ENCODE results near the gene GRM5. TPM values are rescaled to one million over a fixed set of nuclear protein-coding genes. Genes with fewer than 3 reads are reported as not detected.
A peak's percentile ranks its signal among the peaks of the same experiment; 100 is the strongest.

Gene GRM5
- total RNA-seq, 1 donor from 2014 or later, result 0.13 TPM

DNA sequence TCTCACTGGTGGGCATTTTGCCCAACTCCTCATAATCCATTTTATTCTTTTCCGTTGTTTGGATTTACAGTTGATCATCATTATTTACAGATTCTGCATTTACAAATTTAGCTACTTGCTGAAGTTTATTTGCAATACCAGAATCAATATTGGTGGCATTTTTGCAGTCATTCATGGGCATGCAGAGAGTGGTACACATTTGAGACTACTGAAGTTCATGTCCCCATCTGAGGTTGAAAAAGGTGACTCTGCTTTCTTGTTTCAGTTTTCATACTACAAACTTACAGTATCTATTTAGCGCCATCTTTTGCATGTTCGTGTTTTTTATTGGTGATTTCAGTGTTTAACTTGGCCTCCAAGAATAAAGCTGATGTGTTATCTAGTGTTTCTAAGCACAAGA is 409.5 kb downstream of the GRM5 start:
- intact Hi-C loops (cut with DNase I), result no loop called here
- DNase-seq (no peak), ATAC-seq (ENCODE audit: poor library complexity) (no peak)

GRCh38 chr11:88655656-88656055 is 410.1 kb downstream of the GRM5 start:
- DNase-seq (no peak), ATAC-seq (ENCODE audit: poor library complexity) (no peak)
- intact Hi-C loops (cut with DNase I), result no loop called here

DNA sequence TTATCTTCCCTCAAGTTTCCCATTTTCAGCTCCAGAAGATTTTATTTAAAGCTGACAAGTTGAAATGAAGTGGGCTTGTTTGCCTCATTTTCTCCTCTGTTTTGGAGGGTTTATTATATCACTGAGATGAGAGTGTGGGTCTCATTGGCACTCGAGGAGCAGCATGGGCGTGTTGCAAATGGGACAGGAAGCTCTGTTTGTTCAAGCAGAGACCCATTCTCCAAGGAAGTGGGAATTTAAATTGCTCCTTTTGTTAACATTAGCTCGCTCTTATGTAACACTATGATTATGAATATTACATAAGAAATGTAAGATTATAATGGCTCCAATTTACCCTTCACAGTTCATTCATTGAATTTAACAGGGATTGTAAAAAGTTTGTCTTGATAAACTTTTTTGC is 410.6 kb downstream of the GRM5 start:
- intact Hi-C loops (cut with DNase I), result no loop called here
- ATAC-seq (ENCODE audit: poor library complexity), result no peak
- no peak for DNase-seq

GRCh38 chr11:88651556-88651955 is 414.2 kb downstream of the GRM5 start:
- intact Hi-C loops (cut with DNase I), result no loop called here
- ATAC-seq (ENCODE audit: poor library complexity) (no peak), DNase-seq (no peak)

- no peak for ATAC-seq (ENCODE audit: poor library complexity)
- DNase-seq, result no peak
- intact Hi-C loops (cut with DNase I), result no loop called here
These were observed 421.1 kb downstream of the GRM5 start for GRCh38 chr11:88644724-88645123.

GRCh38 chr11:88632163-88632562 is 433.6 kb downstream of the GRM5 start:
- no peak for ATAC-seq (ENCODE audit: poor library complexity)
- intact Hi-C loops (cut with DNase I), result no loop called here

GRCh38 chr11:88631497-88631896 is 434.3 kb downstream of the GRM5 start:
- DNase-seq (no peak), ATAC-seq (ENCODE audit: poor library complexity) (no peak)
- intact Hi-C loops (cut with DNase I), result no loop called here

More at GRCh38 chr11:88632163-88632562, 433.6 kb downstream of the GRM5 start:
- no peak for DNase-seq

GRCh38 chr11:88629496-88629895 is 436.3 kb downstream of the GRM5 start:
- intact Hi-C loops (cut with DNase I), result no loop called here
- no peak for DNase-seq
- ATAC-seq (ENCODE audit: poor library complexity), result no peak

DNA sequence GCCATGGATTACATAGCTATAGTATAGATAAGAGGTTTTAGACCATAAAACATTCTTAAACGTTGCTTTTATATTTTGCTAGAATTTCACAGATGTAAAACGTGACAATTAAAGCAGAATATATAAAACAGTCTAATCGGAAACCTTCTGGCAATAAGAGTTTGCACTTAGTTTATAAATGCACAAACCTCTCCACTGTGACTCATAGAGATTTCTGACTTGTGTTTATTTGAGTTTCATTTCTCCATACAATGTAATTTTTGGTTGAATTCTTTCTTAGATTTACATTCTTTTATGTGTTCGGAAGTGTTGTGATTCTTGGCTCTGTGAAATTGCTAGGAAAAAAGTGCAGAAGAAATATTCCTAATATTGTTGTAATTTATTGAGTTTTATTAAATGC is 439.6 kb downstream of the GRM5 start:
- DNase-seq (no peak), ATAC-seq (ENCODE audit: poor library complexity) (no peak)
- intact Hi-C loops (cut with DNase I), result no loop called here

DNA sequence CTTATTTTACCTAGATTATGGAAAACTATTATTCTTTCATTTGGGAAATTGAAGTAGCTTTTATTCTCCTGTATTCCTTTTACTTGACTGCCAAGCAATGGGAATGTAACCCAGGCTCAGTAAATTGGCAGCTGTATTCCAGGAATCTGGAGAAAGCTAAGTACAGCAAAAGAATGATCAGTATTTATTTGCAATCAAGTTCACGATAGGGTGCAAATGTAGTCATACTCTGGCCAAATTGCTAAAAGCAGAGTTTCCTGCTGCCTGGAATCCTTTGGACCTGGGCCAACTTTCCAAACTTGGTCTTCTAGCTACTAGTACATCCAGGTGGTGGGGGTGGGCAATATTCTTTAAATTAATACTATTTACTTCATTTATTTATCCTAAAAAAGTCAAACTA is 442.3 kb downstream of the GRM5 start:
- intact Hi-C loops (cut with DNase I), result no loop called here
- no peak for DNase-seq
- ATAC-seq (ENCODE audit: poor library complexity), result no peak

- DNase-seq (no peak), ATAC-seq (ENCODE audit: poor library complexity) (no peak)
- intact Hi-C loops (cut with DNase I), result no loop called here
These were observed 445.1 kb downstream of the GRM5 start for GRCh38 chr11:88620568-88621130.

- ATAC-seq (ENCODE audit: poor library complexity) (no peak), DNase-seq (no peak)
- intact Hi-C loops (cut with DNase I), result no loop called here
These were observed 446.0 kb downstream of the GRM5 start for GRCh38 chr11:88619656-88620385.

DNA sequence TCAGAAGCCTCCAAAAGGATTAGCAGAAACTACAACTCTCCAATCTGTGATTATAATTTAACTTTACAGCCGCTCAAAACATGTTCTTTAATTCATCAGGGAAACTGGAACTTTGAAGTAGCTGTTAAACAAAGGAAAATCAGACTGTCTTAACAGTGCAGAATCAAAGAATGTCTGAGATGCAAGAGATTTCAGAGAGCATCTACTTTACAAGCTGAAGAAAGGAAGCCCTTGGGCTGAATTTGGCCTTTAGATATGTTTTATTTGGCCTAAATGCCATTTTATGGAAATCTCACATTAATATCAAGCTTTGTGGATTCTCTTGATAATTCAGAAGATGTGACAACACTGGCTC is 446.7 kb downstream of the GRM5 start:
- intact Hi-C loops (cut with DNase I), result no loop called here
- DNase-seq (no peak), ATAC-seq (ENCODE audit: poor library complexity) (no peak)

DNA sequence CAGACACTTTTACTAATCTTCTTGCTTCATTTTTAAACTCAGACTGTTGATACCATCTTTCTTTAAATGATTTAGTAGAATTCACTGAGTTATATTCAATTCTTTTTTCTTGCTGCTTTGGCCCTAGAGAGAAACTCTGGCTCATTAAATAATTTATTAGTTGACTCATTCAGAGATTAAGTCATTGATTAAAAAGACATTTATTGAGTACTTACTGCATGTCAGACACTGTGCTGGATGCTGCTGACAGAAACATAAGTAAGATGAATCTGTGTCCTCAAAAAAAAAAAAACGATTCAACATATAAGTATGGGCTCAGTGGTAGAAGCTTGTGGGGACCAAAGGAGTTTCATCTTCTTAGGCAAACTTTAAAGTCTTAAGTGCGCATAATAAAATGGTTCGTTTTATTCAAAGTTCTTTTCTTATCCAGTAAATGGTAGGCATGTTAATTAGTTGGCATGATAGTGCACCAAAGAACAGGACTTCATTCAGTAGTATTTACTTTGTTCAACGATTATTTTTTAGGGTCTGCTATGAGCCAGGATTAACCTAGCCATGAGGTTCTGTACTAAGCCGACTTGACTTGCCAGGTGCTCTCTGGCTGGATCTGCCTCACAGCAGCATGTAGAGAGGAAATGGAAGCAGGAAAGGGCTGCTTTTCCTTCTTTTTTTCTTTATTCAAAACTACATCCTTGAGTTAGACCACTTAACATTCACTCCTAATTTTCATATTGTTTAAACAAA is 447.3 kb downstream of the GRM5 start:
- ATAC-seq (ENCODE audit: poor library complexity) (no peak), DNase-seq (no peak)
- intact Hi-C loops (cut with DNase I), result no loop called here

DNA sequence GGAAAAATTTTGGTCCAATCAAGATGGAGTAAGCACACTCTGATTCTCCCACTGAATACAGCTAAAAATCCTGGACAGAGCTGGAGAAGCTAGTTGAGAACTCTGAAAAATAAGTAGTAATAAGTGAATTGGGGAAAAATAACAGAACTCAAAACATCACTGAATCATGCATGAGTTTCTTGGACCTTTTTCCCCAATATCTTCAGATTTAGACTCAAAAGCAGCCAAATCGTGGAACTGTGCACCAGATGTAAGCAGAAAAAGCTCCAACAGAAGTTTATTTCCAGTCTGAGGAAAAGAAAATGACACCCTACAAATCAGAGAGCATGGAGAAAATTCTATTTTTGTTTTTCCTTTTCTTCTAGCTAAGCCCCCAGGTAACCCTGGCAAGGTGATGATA is 448.6 kb downstream of the GRM5 start:
- intact Hi-C loops (cut with DNase I), result no loop called here
- DNase-seq, result no peak
- ATAC-seq (ENCODE audit: poor library complexity), result no peak

DNA sequence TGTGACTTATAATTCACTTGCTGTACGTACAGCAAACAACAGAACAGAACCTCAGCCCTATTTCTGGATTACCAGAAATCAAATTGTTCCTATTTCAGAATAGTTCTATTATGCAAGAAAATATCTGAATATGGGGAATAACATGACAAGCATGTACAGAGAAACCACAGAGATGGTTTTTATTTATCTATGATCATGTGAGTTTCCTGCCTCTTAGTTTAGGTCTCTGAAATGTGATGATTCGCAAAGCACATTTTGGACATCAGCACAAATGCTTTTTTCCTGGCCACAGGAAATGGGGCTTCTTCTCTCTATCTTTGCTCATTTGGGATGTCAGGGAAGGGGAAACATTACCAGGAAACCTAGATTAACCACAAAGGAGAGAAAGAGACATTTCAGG is 461.5 kb downstream of the GRM5 start:
- DNase-seq, result no peak
- ATAC-seq (ENCODE audit: poor library complexity), result no peak
- intact Hi-C loops (cut with DNase I), result no loop called here

DNA sequence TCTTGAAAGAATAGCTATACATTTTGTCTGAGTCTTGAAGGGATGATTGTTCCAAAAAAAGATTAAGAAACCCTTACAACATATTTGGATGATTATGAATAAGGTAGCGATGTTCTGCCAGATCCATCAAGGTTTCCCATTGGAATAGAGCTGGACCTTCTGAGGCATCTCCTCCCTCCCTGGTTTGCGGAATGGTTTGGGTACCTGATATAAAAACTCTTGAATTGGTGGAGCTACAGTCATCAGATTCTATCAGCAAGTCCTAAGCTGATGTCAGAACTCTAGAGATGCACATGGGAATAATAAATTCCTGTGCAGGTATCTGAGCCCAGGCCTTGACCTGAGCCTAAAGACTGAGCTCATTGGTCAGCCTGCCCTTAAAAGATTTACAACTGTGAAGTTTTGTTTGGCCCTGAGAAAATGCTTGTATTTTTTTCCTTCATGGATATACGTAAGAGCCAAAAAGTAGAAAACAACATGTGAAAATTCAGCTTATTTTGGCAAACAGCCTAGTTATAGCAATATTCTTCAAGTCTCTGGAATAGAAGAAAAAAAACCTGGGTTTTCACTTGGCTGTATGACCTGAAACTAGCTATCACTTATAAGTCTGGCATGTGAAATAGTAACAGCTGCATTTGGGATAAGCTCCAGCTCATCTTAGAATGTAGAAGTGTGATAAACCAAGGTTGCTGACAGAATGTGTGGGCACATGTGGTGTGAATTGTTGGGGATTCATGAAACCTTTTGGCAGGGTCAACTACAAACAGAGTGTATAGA is 462.5 kb downstream of the GRM5 start:
- ATAC-seq (ENCODE audit: poor library complexity) (peak; percentile 27), DNase-seq (no peak)

GRCh38 chr11:88597387-88597786 is 468.4 kb downstream of the GRM5 start:
- DNase-seq, result no peak
- no peak for ATAC-seq (ENCODE audit: poor library complexity)
- intact Hi-C loops (cut with DNase I), result no loop called here

More for the DNA sequence above, 462.5 kb downstream of the GRM5 start:
- intact Hi-C loops (cut with DNase I), result no loop called here

DNA sequence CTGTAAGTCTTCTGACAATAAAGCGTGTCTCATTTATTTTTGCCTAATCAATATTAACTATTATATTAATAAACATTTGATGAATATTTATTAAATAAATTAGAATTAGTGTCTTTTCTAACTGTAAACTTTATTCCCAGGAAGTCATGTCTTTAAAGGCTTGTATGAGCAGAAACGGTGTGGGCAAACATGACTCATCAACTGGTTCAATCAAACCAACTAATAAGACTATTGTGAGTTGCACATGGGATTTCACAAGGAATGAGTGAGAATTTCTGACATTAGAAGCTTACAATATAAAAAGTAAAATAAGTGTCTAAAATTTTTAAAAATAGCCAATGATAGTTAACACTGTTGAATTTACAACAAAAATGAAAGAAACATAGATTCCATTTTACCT is 469.0 kb downstream of the GRM5 start:
- DNase-seq, result no peak
- intact Hi-C loops (cut with DNase I), result no loop called here
- ATAC-seq (ENCODE audit: poor library complexity), result no peak

Data from Right ventricle myocardium superior (tissue), 1 donor.